ENCODE data around the gene CCDC188. TPM values are rescaled to one million over a fixed set of nuclear protein-coding genes. Genes with fewer than 3 reads are reported as not detected.
A peak's percentile ranks its signal among the peaks of the same experiment; 100 is the strongest.

The CCDC188 gene
- total RNA-seq, 2 experiments from 2014 or later: not detected

DNA sequence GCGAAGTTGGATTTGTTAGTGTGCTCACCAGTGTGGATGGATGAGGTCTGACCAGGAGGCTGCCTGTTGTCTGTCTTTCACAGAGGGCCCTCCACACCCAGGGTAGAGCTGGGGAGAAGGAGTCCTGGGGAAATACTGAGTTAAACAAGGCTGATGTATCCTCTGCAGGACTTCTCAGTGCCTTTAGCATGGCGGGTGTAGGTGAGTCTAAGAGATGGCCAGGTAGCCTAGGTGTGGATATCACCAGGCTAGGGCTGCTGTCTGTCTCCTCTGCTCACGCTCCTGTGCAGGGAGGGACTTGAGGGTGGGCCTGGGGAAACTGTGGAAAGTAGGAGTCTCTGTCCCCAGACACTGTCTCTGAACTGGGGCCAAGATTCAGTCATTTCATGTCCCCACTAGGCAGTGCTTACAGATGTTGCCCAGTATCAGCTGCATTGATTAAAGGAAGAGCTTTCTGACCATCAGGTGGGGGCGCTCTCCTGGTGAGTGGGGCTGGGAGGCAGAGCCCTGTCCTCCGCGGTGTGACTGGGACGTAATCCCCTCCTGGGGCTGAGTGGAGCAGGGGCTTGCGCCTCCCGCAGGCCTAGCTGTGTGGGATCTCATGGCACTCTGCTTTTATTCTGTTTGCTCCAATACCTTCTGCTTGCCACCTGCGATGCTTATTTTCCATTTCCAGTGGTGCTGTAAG, 35.5 kb upstream of the CCDC188 start:
- Histone ChIP-seq H2AFZ (ENCODE audit: low read length) (no peak overlapping the region), H3K79me2 (ENCODE audit: insufficient read depth, low read depth, low read length) (no peaks in the 10 kb centered on the region), H3K9me3 (ENCODE audit: low read length) (no peaks in the 10 kb centered on the region), H3K4me1 (ENCODE audit: insufficient read depth, low read length, poor library complexity, severe bottlenecking) (no peaks in the 10 kb centered on the region), H3K27ac (ENCODE audit: low read depth, low read length, poor library complexity, severe bottlenecking) (no peak overlapping the region), H3K4me3 (ENCODE audit: low read depth, low read length, poor library complexity, severe bottlenecking) (no peak overlapping the region), H3K4me2 (ENCODE audit: low read length) (no peak overlapping the region), H3K9me2 (ENCODE audit: insufficient read depth, low read length) (no peaks in the 10 kb centered on the region), H4K20me1 (ENCODE audit: insufficient read depth, low read length) (no peaks in the 10 kb centered on the region), H3K36me3 (ENCODE audit: insufficient read depth, low read length) (no peaks in the 10 kb centered on the region)
- ChIA-PET POLR2A (no interaction called here), CTCF (ENCODE audit: unreplicated experiment) (interaction anchor here (0.6 kb wide), 1 partner anchor 19 kb away, joined by 4 read pairs; no protein-coding TSS in a partner anchor)
- DNase-seq (ENCODE audit: low spot score): peak; percentile 10
- intact Hi-C loops (cut with micrococcal nuclease; ENCODE audit: unreplicated experiment): no loop called here
- no TSS peak for BruUV-seq (replicated peaks)
- TF ChIP-seq, protein P1, sequence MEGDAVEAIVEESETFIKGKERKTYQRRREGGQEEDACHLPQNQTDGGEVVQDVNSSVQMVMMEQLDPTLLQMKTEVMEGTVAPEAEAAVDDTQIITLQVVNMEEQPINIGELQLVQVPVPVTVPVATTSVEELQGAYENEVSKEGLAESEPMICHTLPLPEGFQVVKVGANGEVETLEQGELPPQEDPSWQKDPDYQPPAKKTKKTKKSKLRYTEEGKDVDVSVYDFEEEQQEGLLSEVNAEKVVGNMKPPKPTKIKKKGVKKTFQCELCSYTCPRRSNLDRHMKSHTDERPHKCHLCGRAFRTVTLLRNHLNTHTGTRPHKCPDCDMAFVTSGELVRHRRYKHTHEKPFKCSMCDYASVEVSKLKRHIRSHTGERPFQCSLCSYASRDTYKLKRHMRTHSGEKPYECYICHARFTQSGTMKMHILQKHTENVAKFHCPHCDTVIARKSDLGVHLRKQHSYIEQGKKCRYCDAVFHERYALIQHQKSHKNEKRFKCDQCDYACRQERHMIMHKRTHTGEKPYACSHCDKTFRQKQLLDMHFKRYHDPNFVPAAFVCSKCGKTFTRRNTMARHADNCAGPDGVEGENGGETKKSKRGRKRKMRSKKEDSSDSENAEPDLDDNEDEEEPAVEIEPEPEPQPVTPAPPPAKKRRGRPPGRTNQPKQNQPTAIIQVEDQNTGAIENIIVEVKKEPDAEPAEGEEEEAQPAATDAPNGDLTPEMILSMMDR (conservative IDR thresholded peaks at IDR 0.05; ENCODE audit: low read length): peak; percentile 53; the same call in 1 of the 2 replicates
- no peak for TF ChIP-seq EZH2phosphoT487 (IDR thresholded peaks at IDR 0.05; ENCODE audit: borderline replicate concordance, low read depth, low read length)

GRCh38 chr22:20185750-20186149, 34.9 kb upstream of the CCDC188 start:
- TF ChIP-seq EZH2phosphoT487 (IDR thresholded peaks at IDR 0.05; ENCODE audit: borderline replicate concordance, low read depth, low read length): no peak
- TF ChIP-seq, protein P1 (conservative IDR thresholded peaks at IDR 0.05; ENCODE audit: low read length): no peak
- no peak overlapping the region for H3K27ac ChIP-seq (ENCODE audit: low read depth, low read length, poor library complexity, severe bottlenecking)
- intact Hi-C loops (cut with micrococcal nuclease; ENCODE audit: unreplicated experiment): no loop called here
- no peak for DNase-seq (ENCODE audit: low spot score)
- no peaks in the 10 kb centered on the region for H4K20me1 ChIP-seq (ENCODE audit: insufficient read depth, low read length)
- CTCF ChIA-PET (ENCODE audit: unreplicated experiment): no interaction called here
- H3K36me3 ChIP-seq (ENCODE audit: insufficient read depth, low read length): no peaks in the 10 kb centered on the region
- no peaks in the 10 kb centered on the region for H3K4me1 ChIP-seq (ENCODE audit: insufficient read depth, low read length, poor library complexity, severe bottlenecking)
- H3K9me3 ChIP-seq (ENCODE audit: low read length): no peaks in the 10 kb centered on the region
- no peak overlapping the region for H2AFZ ChIP-seq (ENCODE audit: low read length)
- BruUV-seq (replicated peaks): no TSS peak
- H3K79me2 ChIP-seq (ENCODE audit: insufficient read depth, low read depth, low read length): no peaks in the 10 kb centered on the region
- no peak overlapping the region for H3K4me2 ChIP-seq (ENCODE audit: low read length)
- H3K9me2 ChIP-seq (ENCODE audit: insufficient read depth, low read length): no peaks in the 10 kb centered on the region
- POLR2A ChIA-PET: no interaction called here
- no peak overlapping the region for H3K4me3 ChIP-seq (ENCODE audit: low read depth, low read length, poor library complexity, severe bottlenecking)

DNA sequence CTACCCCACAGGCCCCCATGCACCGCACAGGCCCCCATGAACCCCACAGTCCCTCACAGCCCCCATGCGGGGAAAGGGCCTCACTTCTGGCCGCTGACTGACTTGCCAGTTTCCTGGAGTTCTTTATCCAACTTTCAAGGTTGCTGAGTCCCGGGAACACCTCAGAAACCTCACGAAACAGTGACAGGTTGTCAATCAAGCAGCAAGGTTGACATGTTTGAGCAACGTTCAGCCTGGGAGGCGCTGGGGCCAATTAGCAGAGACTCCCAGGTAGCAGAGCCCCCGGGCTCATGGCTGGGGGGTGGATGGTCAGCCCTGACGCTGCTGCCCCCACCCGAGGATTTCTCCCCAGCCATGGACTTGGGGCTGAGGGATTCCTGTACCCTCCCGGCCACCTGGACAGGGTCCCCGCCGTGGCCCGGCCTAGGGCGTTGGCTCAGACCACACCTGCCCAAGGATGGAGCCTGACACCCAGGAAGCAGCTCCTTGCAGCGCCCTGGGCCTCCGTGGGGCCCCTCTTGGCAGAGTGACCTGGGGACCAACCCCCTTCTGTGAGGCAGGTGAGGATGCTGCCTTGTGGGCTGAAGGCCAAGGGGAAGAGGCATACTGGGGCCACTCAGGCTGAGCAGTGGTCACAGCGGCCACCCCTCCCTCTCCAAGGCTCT, 33.8 kb upstream of the CCDC188 start:
- Histone ChIP-seq H3K36me3 (ENCODE audit: insufficient read depth, low read length) (no peaks in the 10 kb centered on the region), H3K9me3 (ENCODE audit: low read length) (no peaks in the 10 kb centered on the region), H3K9me2 (ENCODE audit: insufficient read depth, low read length) (no peaks in the 10 kb centered on the region), H3K79me2 (ENCODE audit: insufficient read depth, low read depth, low read length) (no peaks in the 10 kb centered on the region), H3K4me2 (ENCODE audit: low read length) (no peak overlapping the region), H2AFZ (ENCODE audit: low read length) (no peak overlapping the region), H3K4me3 (ENCODE audit: low read depth, low read length, poor library complexity, severe bottlenecking) (no peak overlapping the region), H3K27ac (ENCODE audit: low read depth, low read length, poor library complexity, severe bottlenecking) (no peak overlapping the region), H4K20me1 (ENCODE audit: insufficient read depth, low read length) (no peaks in the 10 kb centered on the region), H3K4me1 (ENCODE audit: insufficient read depth, low read length, poor library complexity, severe bottlenecking) (no peaks in the 10 kb centered on the region)
- BruUV-seq (replicated peaks): no TSS peak
- ChIA-PET POLR2A (no interaction called here), CTCF (ENCODE audit: unreplicated experiment) (no interaction called here)
- intact Hi-C loops (cut with micrococcal nuclease; ENCODE audit: unreplicated experiment): no loop called here
- no peak for DNase-seq (ENCODE audit: low spot score)
- TF ChIP-seq, protein P1 (conservative IDR thresholded peaks at IDR 0.05; ENCODE audit: low read length): no peak
- TF ChIP-seq EZH2phosphoT487 (IDR thresholded peaks at IDR 0.05; ENCODE audit: borderline replicate concordance, low read depth, low read length): no peak

All from OCI-LY7 (cell line).